HEK293 (cell line): ENCODE results near the gene RPL13A.
A peak's percentile ranks its signal among the peaks of the same experiment; 100 is the strongest.

Source experiments
- BCL6B ChIP-seq: fragments of 450-650 bp; formaldehyde crosslinking; IDR thresholded peaks from 2 replicates; pipeline ENCODE4 v1.5.1; 2017; ENCODE audit warnings: missing biosample characterization, missing genetic modification characterization
- KLF7 ChIP-seq: fragments of 450-650 bp; formaldehyde crosslinking; IDR thresholded peaks from 2 replicates; pipeline ENCODE4 v1.5.1; 2016; ENCODE audit warnings: missing biosample characterization, missing genetic modification characterization, borderline replicate concordance
- MYNN ChIP-seq: fragments of 450-650 bp; formaldehyde crosslinking; IDR thresholded peaks from 2 replicates; pipeline ENCODE4 v1.5.1; 2016; ENCODE audit warnings: missing biosample characterization, missing genetic modification characterization, borderline replicate concordance
- REPIN1 ChIP-seq: fragments of 450-650 bp; formaldehyde crosslinking; IDR thresholded peaks from 2 replicates; pipeline ENCODE4 v1.5.1; 2017; ENCODE audit warnings: missing biosample characterization, missing genetic modification characterization, low read depth
- SETDB1 ChIP-seq: IDR thresholded peaks from one replicate; pipeline ENCODE4 v1.6.1; 2017; ENCODE audit warnings: mild to moderate bottlenecking, low read length, moderate library complexity, mixed read lengths; ENCODE audit not compliant: insufficient read length
- ZBTB49 ChIP-seq: fragments of 450-650 bp; formaldehyde crosslinking; IDR thresholded peaks from 2 replicates; pipeline ENCODE4 v1.5.1; 2016; ENCODE audit warnings: missing biosample characterization, missing genetic modification characterization, low read depth
- ZNF311 ChIP-seq: fragments of 450-650 bp; formaldehyde crosslinking; IDR thresholded peaks from 2 replicates; pipeline ENCODE4 v1.5.1; 2017; ENCODE audit warnings: missing biosample characterization, missing genetic modification characterization, borderline replicate concordance
- ZNF433 ChIP-seq: fragments of 450-650 bp; formaldehyde crosslinking; IDR thresholded peaks from 2 replicates; pipeline ENCODE4 v1.5.1; 2016; ENCODE audit warnings: missing biosample characterization, missing genetic modification characterization, low read depth
- ZNF660 ChIP-seq: fragments of 450-650 bp; IDR thresholded peaks from 2 replicates; pipeline ENCODE4 v1.5.1; 2018; ENCODE audit warnings: missing biosample characterization, mild to moderate bottlenecking, missing genetic modification characterization
- ZNF677 ChIP-seq: fragments of 450-650 bp; IDR thresholded peaks from 2 replicates; pipeline ENCODE4 v1.5.0; 2018; ENCODE audit warnings: missing biosample characterization, mild to moderate bottlenecking, missing genetic modification characterization, moderate library complexity
- TF ChIP-seq, protein P1 (sequence below): fragments of 450-650 bp; formaldehyde crosslinking; IDR thresholded peaks from 2 replicates; pipeline ENCODE4 v1.5.1; 2016; ENCODE audit warnings: missing biosample characterization, missing genetic modification characterization
- TF ChIP-seq, protein P2 (sequence below): fragments of 450-650 bp; formaldehyde crosslinking; IDR thresholded peaks from 2 replicates; pipeline ENCODE4 v1.5.1; 2016; ENCODE audit warnings: missing biosample characterization, missing genetic modification characterization
- TF ChIP-seq, protein P3 (sequence below): fragments of 450-650 bp; formaldehyde crosslinking; IDR thresholded peaks from 2 replicates; pipeline ENCODE4 v1.5.1; 2016; ENCODE audit warnings: missing biosample characterization, missing genetic modification characterization

DNA sequence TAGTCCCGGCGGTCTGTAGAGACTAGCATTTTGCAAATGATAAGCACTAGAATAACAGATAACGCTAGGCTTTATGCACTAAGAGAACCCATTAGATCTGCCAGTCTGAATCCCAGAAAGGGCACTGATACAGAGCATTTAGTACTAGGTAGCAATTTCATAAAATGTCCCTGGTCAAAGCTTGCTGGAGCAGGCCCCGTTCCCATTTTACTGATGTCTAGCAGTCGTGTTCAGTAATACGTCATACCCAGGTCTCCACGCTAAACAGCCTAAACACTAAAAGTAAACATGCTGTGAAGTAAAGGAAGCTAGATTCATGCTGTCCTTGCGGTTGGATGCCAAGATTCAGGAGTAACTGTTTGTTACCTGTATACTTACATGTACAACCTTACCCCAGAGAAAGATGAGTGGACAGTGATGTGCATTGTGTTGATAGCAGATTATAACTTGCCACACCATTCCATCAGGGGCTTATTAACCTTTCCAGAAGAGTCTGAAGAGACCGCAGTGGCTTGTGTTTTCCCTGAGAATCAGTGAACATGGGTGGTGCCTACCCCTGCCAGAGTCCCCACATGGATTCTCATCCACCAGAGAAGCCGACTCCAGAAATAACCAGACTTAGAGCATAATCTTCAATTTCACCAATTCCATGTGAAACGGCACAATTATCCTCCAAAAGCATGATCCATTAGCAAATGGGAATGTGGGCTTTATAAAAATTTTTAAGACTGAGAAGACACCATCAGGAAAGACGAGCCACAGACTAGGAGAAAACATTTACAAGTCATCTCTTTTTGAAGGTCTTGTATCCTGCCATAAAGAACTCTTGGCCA is 5.4 kb downstream of the RPL13A start:
- TF ChIP-seq SETDB1 (no peak), ZBTB49 (tag by site-specific recombination) (no peak), ZNF433 (no peak), BCL6B (tag by site-specific recombination) (no peak), REPIN1 (tag by site-specific recombination) (no peak), ZNF311 (no peak), MYNN (tag by site-specific recombination) (no peak), ZNF660 (tag by site-specific recombination) (peak; percentile 52; the same call in 1 of the 2 replicates), ZNF677 (tag by site-specific recombination) (no peak), KLF7 (tag by site-specific recombination) (no peak)
- TF ChIP-seq, protein P1, sequence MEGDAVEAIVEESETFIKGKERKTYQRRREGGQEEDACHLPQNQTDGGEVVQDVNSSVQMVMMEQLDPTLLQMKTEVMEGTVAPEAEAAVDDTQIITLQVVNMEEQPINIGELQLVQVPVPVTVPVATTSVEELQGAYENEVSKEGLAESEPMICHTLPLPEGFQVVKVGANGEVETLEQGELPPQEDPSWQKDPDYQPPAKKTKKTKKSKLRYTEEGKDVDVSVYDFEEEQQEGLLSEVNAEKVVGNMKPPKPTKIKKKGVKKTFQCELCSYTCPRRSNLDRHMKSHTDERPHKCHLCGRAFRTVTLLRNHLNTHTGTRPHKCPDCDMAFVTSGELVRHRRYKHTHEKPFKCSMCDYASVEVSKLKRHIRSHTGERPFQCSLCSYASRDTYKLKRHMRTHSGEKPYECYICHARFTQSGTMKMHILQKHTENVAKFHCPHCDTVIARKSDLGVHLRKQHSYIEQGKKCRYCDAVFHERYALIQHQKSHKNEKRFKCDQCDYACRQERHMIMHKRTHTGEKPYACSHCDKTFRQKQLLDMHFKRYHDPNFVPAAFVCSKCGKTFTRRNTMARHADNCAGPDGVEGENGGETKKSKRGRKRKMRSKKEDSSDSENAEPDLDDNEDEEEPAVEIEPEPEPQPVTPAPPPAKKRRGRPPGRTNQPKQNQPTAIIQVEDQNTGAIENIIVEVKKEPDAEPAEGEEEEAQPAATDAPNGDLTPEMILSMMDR (tag by site-specific recombination), result no peak
- TF ChIP-seq, protein P2, sequence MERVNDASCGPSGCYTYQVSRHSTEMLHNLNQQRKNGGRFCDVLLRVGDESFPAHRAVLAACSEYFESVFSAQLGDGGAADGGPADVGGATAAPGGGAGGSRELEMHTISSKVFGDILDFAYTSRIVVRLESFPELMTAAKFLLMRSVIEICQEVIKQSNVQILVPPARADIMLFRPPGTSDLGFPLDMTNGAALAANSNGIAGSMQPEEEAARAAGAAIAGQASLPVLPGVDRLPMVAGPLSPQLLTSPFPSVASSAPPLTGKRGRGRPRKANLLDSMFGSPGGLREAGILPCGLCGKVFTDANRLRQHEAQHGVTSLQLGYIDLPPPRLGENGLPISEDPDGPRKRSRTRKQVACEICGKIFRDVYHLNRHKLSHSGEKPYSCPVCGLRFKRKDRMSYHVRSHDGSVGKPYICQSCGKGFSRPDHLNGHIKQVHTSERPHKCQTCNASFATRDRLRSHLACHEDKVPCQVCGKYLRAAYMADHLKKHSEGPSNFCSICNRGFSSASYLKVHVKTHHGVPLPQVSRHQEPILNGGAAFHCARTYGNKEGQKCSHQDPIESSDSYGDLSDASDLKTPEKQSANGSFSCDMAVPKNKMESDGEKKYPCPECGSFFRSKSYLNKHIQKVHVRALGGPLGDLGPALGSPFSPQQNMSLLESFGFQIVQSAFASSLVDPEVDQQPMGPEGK (tag by site-specific recombination), result no peak
- TF ChIP-seq, protein P3, sequence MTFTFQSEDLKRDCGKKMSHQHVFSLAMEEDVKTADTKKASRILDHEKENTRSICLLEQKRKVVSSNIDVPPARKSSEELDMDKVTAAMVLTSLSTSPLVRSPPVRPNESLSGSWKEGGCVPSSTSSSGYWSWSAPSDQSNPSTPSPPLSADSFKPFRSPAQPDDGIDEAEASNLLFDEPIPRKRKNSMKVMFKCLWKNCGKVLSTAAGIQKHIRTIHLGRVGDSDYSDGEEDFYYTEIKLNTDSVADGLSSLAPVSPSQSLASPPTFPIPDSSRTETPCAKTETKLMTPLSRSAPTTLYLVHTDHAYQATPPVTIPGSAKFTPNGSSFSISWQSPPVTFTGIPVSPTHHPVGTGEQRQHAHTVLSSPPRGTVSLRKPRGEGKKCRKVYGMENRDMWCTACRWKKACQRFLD (tag by site-specific recombination), result no peak
